SKM-1 (cell line): Measurements from ENCODE around the gene GPM6B.
A peak's percentile ranks its signal among the peaks of the same experiment; 100 is the strongest.

ENCODE experiments used
- DNase-seq: peaks from one replicate; lab custom pipeline; 2025; ENCODE audit not compliant: unreplicated experiment; lab: John Stamatoyannopoulos, UW

GPM6B gene

DNA sequence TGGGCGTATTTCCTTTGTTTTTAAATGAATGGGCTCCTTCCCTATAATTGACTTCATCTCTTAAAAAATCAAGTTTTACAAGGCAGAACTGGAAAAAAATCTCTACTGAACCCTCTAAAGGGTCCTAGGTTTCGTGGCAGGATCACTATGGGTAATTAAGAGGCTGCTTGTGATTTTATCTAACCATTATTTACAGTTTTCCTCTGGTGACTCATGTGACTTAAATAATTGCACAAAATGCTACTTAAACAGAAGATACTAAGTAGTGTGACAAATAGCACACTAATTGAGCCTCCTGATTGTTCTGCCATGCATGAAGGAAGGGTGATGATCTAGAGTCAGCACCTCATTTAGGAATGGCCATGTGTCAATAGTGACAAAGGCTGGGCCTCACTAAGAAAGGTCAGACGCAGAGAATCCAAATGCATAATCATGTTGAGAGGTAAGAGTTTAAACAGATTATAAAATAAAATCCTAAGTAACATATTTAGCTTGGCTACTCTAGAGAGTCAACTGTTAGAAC lies 46.8 kb downstream of the GPM6B start:
- no peak for DNase-seq

GRCh38 chrX:13768939-13769338 lies 48.0 kb downstream of the GPM6B start:
- no peak for DNase-seq

DNA sequence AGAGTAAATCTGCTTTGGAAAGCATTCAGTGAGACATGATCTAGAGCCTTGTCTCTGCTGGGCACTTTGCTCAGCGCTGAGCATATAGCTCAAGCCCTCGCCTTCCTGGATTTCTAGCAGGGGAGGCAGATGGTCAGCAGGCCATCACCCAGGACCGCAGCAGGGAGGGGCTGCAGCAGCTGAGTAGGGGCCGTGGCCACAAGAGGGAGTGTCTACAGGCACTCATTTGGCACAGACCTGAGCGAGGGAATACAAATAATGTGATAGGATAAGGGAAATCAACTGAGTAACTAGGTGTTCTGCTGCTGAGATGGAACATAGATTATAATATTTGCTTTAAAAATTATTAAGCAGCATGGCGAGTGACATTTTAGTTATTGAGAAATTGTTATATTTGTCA lies 52.1 kb downstream of the GPM6B start:
- DNase-seq, result no peak

DNA sequence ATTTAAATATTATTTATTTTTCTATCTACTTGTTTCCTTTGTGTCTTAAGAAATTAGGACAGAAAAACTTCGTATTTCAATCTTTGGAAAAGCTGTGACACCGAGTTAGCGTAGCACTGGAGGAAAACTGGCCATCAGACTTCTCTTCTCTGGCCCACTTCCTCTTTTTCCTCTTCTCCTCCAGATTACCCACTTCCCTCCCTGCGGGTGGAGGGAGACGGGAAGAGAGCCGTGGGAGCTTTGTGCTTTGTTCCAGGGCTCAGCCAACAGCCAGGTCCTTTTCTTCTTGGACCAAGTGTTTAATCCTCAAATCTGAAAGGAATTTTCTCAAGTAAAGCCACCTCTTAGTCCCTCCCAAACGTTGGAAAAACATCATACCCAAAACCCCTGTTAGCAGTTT lies 52.6 kb downstream of the GPM6B start:
- no peak for DNase-seq

GRCh38 chrX:13763489-13763888 lies 53.4 kb downstream of the GPM6B start:
- DNase-seq, result no peak

DNA sequence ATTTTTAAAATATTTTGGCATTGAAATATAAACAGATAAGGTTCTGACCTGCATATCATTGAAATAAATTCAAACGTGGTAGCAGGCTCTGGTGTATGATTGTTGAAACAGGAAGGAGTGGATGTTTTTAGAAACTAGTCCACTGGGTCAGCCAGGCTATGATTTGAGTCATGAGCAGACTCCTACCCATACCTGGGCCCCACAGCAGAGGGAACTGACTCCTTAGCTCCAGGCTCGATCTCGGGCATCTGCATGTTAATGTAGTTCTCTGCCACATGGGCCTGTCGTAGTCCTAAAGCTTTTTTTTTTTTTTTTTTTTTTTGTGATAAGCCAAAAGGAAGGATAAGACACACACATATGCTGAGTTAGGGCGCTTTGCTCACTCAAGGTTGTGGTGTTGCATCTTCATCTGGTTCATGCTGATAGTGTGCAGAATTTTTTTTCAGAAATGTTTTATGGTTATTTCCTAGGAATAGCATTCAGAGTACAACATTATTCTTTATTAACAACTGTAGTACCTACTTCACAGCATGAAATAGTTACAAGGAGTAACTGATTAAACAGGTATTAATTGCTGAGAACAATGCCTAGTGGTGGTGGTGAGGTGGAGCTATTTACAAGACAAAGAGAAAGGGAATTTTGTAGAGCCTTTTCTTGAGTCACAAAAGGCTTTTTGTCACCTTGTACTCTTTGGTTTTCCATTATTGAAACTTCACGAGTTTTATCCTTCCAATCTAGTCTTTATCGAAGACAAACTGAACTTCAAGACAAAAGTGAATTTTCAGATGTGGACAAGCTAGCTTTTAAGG lies 55.1 kb downstream of the GPM6B start:
- no peak for DNase-seq

DNA sequence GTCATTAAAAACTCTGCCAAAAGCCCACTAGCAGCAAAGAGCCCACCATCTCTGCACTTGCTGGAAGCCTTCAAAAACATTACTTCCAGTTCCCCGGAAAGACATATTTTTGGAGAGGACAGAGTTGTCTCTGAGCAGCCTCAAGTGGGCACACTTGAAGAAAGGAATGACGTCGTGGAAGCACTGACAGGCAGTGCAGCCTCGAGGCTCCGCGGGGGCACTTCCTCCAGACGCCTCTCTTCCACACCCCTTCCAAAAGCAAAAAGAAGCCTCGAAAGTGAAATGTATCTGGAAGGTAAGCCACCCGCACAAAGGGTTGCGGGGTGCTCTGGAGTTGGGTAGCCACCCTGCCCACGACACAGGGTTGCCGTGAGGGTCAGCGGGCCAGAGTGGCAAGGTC lies 56.5 kb downstream of the GPM6B start:
- no peak for DNase-seq

GRCh38 chrX:13759152-13759718 lies 57.7 kb downstream of the GPM6B start:
- DNase-seq, result peak; percentile 50

DNA sequence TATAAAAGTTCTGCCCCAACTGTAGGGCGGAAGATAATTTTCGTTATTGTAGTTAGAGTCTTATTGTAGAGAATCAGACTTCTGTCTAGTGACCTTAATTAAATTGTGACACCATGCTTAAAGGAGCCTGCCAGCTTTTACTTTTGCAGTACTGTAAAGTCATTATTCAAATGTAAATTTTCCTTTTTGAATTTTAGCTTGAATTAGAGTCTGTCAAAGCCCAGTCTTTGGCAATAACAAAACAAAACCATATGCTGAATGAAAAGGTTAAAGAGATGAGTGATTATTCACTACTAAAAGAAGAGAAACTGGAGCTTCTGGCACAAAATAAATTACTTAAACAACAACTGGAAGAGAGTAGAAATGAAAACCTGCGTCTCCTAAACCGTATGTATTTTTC lies 60.5 kb downstream of the GPM6B start:
- no peak for DNase-seq

DNA sequence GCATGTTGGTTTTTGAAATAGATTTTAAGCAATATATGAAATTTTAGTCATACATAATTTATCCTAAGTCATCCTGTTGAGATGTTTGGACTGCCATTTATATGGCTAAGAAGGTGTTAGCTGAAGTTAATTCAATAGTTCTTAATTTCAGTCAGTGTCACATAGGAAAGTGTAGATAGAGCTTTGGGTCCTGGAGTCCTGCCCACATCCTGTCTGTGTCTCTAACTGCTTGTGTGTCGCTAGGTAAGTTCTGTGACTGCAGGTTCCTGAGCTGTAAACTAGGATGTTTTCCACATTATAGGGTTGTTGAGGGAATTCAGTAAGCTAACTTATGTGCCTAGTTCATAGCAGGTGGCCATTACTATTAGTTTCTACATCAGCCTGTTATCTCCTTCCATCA lies 61.6 kb downstream of the GPM6B start:
- DNase-seq, result no peak

GRCh38 chrX:13754765-13755164 lies 62.1 kb downstream of the GPM6B start:
- peak; percentile 31 for DNase-seq

DNA sequence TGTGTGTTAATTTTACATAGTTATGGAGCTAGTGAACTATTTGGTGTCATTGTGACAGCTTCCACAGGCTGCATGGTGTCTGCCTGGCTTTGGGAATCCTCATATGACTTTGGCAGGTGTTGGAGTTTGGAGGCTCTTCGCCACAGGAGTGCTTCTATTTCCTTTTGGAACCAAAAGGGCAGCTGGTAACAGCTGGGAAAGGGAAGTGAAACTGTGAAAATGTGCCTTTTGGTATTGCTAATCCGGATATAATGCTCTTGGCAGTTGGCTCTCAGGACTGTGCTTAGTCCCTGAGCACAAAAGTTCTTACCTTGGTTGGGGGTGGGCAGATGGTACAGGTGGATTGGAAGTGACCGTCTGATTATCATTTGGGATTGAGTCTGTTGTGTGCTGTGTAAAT lies 64.2 kb downstream of the GPM6B start:
- no peak for DNase-seq

DNA sequence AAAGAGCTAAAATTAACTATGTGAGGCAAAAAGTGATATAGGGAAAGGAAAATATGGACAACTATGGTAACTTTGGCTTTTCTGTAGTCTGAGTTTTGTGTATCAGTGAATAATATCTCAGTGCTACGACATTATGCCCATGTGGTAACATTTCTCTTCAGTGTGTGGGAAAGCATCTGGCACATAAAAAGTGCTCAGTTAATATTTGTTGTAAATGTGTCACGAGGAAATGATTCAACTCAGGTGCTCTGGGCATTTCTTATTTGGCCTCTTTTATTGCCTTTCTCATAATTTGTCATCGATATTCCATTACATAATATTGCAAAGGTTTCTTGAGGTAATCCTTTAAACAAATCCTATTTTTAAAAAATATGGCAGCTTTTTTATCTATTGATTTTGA lies 64.8 kb downstream of the GPM6B start:
- DNase-seq, result no peak

DNA sequence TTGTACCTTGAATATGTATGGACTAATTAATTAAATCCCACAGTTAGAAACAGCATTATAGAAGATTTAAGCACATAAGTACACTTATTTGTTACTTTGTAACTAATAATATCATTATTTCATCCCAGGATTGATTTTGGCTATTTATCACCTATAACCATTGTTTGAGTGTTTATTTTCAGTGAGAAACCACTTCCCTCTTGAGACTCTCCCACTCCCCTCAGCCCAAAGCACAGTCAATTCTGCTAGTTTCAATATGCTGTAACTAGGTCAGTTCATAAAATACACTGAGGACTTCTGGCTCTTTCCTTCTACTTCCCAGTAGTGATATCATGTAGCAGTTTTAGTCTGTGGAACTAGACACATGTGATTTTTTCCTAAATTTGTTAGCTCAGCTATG lies 66.1 kb downstream of the GPM6B start:
- no peak for DNase-seq

- no peak for DNase-seq
These were observed 66.7 kb downstream of the GPM6B start for GRCh38 chrX:13750204-13750603.

- no peak for DNase-seq
These were observed 68.4 kb downstream of the GPM6B start for GRCh38 chrX:13748486-13748885.

DNA sequence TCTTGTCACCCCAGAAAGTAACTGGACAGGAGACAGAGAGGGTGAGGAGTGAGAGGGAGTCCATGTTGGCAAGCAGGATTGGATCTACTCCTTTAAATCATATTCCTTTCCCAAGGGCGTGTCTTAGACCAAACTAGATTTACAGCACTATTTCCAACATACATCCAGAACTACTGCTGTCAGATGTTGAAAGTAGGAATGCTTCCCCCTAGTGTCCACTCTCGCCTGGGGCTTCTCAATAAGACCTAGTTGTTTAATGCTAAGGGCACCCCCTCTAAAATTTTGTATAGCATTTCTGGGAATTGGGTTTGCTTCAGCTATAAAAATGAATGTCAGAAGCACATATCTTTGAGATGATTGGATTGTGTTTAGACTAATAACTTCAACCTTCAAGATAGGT lies 69.1 kb downstream of the GPM6B start:
- no peak for DNase-seq

DNA sequence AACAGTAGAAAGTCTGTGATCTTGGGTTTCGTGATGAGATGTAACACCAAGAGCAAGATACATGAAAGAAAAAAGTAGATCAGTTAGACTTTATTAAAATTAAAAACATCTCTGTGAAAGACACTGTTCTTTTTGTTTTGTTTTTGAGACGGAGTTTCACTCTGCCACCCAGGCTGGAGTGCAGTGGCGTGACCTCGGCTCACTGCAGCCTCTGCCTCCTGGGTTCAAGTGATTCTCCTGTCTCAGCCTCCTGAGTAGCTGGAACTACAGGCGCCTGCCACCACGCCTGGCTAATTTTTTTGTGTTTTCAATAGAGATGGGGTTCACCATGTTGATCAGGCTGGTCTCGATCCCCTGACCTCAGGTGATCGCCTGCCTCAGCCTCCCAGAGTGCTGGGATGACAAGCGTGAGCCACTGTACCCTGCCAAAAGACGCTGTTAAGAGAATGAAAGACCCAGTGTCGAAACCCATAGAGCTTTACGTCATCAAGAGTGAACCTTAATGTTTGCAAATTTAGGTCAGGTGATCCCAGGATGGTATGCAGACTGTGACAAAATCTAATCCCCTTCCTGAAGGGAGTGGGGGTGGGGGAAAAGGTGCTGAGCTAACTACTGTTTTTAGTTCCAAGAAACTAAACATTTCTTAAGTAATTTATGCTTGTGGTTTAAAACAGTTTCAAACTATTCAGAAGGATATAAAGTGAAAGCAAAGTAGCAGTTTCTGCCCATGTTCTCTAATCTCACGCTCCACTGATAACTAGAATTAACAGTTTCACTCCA lies 74.3 kb downstream of the GPM6B start:
- no peak for DNase-seq

DNA sequence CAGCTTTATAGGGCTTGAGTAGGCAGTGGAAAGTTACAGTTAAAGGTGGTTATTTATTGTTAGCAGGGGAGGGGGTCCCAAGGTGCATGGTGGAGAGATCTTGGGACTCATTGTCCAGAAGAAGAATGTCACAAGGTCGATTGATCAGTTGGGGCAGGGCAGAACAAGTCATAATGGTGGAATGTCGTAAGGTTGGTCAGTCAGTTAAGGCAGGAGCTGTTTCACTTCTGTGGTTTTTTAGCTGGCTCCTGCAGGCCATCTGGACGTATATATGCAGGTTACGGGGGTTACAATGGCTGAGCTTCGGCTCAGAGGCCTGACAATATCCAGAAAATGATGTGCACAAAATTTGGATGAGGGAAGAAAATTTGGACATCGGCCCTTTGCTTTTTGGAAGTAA lies 75.2 kb downstream of the GPM6B start:
- no peak for DNase-seq

DNA sequence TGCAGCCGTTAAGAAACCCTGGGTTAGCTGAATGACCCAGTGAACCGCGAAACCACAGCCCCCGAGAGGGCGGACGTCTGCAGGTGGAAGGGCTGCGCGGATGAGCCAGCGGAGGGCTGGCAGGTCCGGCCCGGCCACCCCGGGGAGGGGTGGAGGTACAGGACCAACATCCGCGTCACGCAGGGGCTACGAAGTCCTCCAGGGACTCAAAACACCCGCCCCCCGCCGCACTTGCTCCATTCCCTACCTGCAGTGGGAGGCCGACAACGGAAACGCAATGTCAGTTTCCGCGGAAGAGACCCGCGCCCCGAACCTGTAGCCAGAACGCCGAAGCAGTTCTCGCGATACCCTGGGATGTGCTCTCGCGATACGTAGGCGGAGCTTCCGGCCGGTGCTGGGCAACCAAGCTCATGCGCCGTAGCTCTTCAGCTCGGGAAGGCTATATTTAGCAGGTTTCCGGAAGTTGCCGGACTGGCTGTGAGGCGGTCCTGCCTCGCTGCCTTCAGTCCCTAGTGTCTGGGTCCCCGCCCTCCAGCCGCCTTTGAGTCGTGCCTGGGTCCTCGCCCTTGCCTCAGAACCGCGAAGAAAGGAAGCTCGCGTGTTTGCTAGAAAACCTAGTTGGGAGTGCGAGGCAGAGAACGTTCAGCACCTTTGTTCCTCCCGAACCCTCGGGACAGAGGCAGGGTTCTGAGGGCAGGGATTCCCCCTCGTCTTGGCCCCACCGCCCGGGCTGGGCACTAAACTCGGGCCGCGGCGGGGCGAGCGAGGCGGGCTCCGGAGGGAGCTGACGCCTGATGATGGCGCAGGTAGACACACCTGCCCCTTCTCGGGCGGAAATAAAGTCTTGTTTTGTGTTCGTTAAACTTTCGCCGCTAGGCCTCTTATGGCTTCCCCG lies 82.4 kb downstream of the GPM6B start, which contains the start of the genes OFD1 and TRAPPC2:
Gene OFD1, plus strand, starts transcription at position 471 of the 895 bp plus-strand sequence. Its CDS starts 324 bp downstream, at position 795.
Gene TRAPPC2, minus strand, starts transcription at position 343 of the 895 bp plus-strand sequence. CDS start 14,657 bp downstream, outside the sequence.
- peak; percentile 82 for DNase-seq

DNA sequence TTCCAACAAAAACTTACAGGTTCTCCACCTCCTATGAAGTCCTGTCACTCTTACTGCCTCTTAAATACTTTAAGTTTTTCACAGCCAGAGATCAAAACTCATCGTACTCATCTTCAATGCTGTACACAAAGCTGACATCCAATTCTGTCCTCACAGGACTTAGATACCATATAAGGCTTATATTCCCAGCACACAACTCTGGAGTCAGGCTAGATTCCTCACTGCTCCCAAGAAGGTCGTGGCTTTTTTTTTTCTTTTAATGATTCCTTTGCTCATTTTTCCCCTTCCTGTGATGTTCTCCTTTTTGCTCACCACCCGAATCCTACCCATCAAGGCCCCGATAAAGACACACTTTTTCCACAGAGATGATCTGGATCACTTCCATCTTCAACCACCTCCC lies 83.4 kb downstream of the GPM6B start:
- DNase-seq, result no peak
